Endothelial cell of umbilical vein (primary cell): Measurements from ENCODE around the gene BRD3. TPM values are rescaled to one million over a fixed set of nuclear protein-coding genes. Genes with fewer than 3 reads are reported as not detected.

ENCODE experiments used
- BruUV-seq: library from RNA; stranded (reverse); fragments of 400-500 nt; replicated peaks from 2 replicates; lab custom pipeline; 2021; lab: Mats Ljungman, UMichigan
- CTCF ChIA-PET: fragments of 300-600, 350-600 bp; sonication (Branson Sonifier 250); formaldehyde crosslinking; loops from one replicate; lab custom pipeline; 2021; ENCODE audit warnings: antibody characterized with exemption, inconsistent platforms; lab: Charles Lee
- POLR2A ChIA-PET: fragments of 300-600, 350-600 bp; sonication (Branson Sonifier 250); formaldehyde crosslinking; loops from one replicate; lab custom pipeline; 2021; ENCODE audit warnings: antibody characterized with exemption, inconsistent platforms; lab: Charles Lee
- DNase-seq: peaks from one replicate; pipeline ENCODE4 v3.0.0-alpha.2; 2011; ENCODE audit warnings: low read depth, low spot score
- FAIRE-seq: peaks from 2 replicates; lab custom pipeline; 2011; peaks lifted over from hg19 to GRCh38; lab: Jason Lieb, UNC
- H2AFZ ChIP-seq: 2 replicates; pipeline ENCODE4 v1.6.0; 2012; ENCODE audit warnings: low read depth, low read length, control low read depth, inconsistent platforms
- H3K27ac ChIP-seq: 2 replicates; pipeline ENCODE4 v1.5.1; 2011; ENCODE audit warnings: low read depth, mild to moderate bottlenecking, control low read depth, low read length, moderate library complexity; ENCODE audit not compliant: insufficient read depth
- H3K27me3 ChIP-seq, 2 experiments: 2 replicates each; pipeline versions ENCODE4 v1.6.0 to v1.6.1; 2011; ENCODE audit warnings: low read length in 2 of 2, mixed read lengths in 1 of 2; ENCODE audit not compliant: control insufficient read depth in 2 of 2, insufficient read depth in 2 of 2
- H3K36me3 ChIP-seq, 2 experiments: 2 replicates in 1 of 2; 3 replicates in 1 of 2; pipeline ENCODE4 v1.5.1; 2011; ENCODE audit warnings: low read length in 2 of 2, mild to moderate bottlenecking in 1 of 2, moderate library complexity in 1 of 2; ENCODE audit not compliant: control insufficient read depth in 2 of 2, insufficient read depth in 2 of 2; ENCODE audit errors: extremely low read depth in 1 of 2
- H3K4me1 ChIP-seq: 3 replicates; pipeline ENCODE4 v1.5.1; 2011; ENCODE audit warnings: mild to moderate bottlenecking, low read length; ENCODE audit not compliant: control insufficient read depth, insufficient read depth; ENCODE audit errors: extremely low read depth
- H3K4me2 ChIP-seq: 2 replicates; pipeline ENCODE4 v1.6.1; 2011; ENCODE audit warnings: low read length, control low read depth, mixed read lengths; ENCODE audit not compliant: insufficient read depth
- H3K4me3 ChIP-seq, 3 experiments: fragments of 200-600 bp in 1 of 3; sonication (generic), shearing (Covaris generic) in 1 of 3; replicated peaks in 1 of 3; 2 replicates each; pipeline ENCODE4 v1.5.1; 2011 to 2016; ENCODE audit warnings: control low read depth in 3 of 3, low read length in 3 of 3, mild to moderate bottlenecking in 2 of 3, inconsistent platforms in 1 of 3, low read depth in 1 of 3, moderate library complexity in 1 of 3; ENCODE audit not compliant: insufficient read depth in 1 of 3
- H3K79me2 ChIP-seq: 2 replicates; pipeline ENCODE4 v1.6.0; 2012; ENCODE audit warnings: low read length, inconsistent platforms; ENCODE audit not compliant: control insufficient read depth, insufficient read depth
- H3K9ac ChIP-seq: replicated peaks from 2 replicates; pipeline ENCODE3; 2011; ENCODE audit warnings: low read length, control low read depth; ENCODE audit not compliant: insufficient read depth; ENCODE audit errors: extremely low read depth
- H3K9me1 ChIP-seq: replicated peaks from 3 replicates; pipeline ENCODE4 v1.6.0; 2011; ENCODE audit warnings: mild to moderate bottlenecking, low read length; ENCODE audit not compliant: control insufficient read depth, insufficient read depth; ENCODE audit errors: extremely low read depth
- H3K9me3 ChIP-seq: replicated peaks from 2 replicates; pipeline ENCODE4 v1.5.1; 2012; ENCODE audit warnings: low read length, inconsistent platforms; ENCODE audit not compliant: control insufficient read depth, insufficient read depth
- H4K20me1 ChIP-seq: replicated peaks from 2 replicates; pipeline ENCODE3; 2011; ENCODE audit warnings: mild to moderate bottlenecking, low read length; ENCODE audit not compliant: control insufficient read depth, insufficient read depth; ENCODE audit errors: extremely low read depth
- CTCF ChIP-seq, 2 donors: IDR thresholded peaks; 1 replicate in 1 of 2; 2 replicates in 1 of 2; pipeline ENCODE4 v1.5.1; 2011; ENCODE audit warnings: low read length in 2 of 2, mild to moderate bottlenecking in 2 of 2, moderate library complexity in 2 of 2, control low read depth in 1 of 2, inconsistent platforms in 1 of 2, low read depth in 1 of 2; ENCODE audit not compliant: insufficient read depth in 1 of 2; ENCODE audit errors: extremely low read depth in 1 of 2
- EZH2 ChIP-seq: IDR thresholded peaks from 2 replicates; pipeline ENCODE4 v1.6.1; 2012; ENCODE audit warnings: borderline replicate concordance, low read depth, mild to moderate bottlenecking, moderate library complexity, low read length, inconsistent platforms; ENCODE audit not compliant: severe bottlenecking
- FOS ChIP-seq: IDR thresholded peaks from 2 replicates; pipeline ENCODE4 v1.6.1; 2011; ENCODE audit warnings: mild to moderate bottlenecking, low read length, moderate library complexity, borderline replicate concordance; ENCODE audit not compliant: insufficient read depth
- GATA2 ChIP-seq: IDR thresholded peaks from 2 replicates; pipeline ENCODE4 v1.7.0; 2011; ENCODE audit warnings: low read depth, mild to moderate bottlenecking, moderate library complexity, mixed read lengths, low read length; ENCODE audit not compliant: insufficient read length, insufficient read depth
- JUN ChIP-seq: IDR thresholded peaks from 2 replicates; pipeline ENCODE4 v1.6.1; 2011; ENCODE audit warnings: borderline replicate concordance, low read depth; ENCODE audit not compliant: insufficient read length, insufficient read depth
- MYC ChIP-seq: IDR thresholded peaks from one replicate; pipeline ENCODE4 v1.6.1; 2011; ENCODE audit warnings: mild to moderate bottlenecking, low read depth, low read length
- POLR2A ChIP-seq: IDR thresholded peaks from 2 replicates; pipeline ENCODE4 v1.6.1; 2012; ENCODE audit warnings: low read depth, mild to moderate bottlenecking, control low read depth, low read length
- POLR2AphosphoS5 ChIP-seq: IDR thresholded peaks from 2 replicates; pipeline ENCODE4 v1.6.1; 2012; ENCODE audit warnings: low read depth, mild to moderate bottlenecking, control low read depth, low read length, moderate library complexity; ENCODE audit not compliant: insufficient read depth
- dilution Hi-C: fragments of 300-500 bp; cut with MboI; formaldehyde crosslinking; loops from one replicate; pipeline ENCODE4 v1.15.0; 2019; ENCODE audit warnings: low sequenced_read_pairs; ENCODE audit not compliant: extremely low pct_ligation_motif_present
- intact Hi-C: fragments of 100-400 bp; cut with micrococcal nuclease; formaldehyde crosslinking; loops from one replicate; pipeline ENCODE4 v1.10.0; 2022
- polyA plus RNA-seq, 4 experiments: library from polyadenylated mRNA; depleted of rRNA in 3 of 4; stranded (reverse) in 3 of 4; unstranded in 1 of 4; fragments of >200 nt; gene quantifications; 2 replicates each; pipeline versions ENCODE4 v1.2.1 to v1.2.3, GENCODE V29; 2011 to 2012; ENCODE audit warnings: missing spikeins in 1 of 4
- total RNA-seq: library from RNA; stranded (reverse); gene quantifications from 2 replicates; pipeline ENCODE4 v1.2.3, GENCODE V29; 2021
- TF ChIP-seq, protein P1 (sequence below): IDR thresholded peaks from 2 replicates; pipeline ENCODE4 v1.6.1; 2011; ENCODE audit not compliant: insufficient read depth, insufficient read length

Gene BRD3
- total and polyA plus RNA-seq, 2 donors (not counting 3 experiments of a cell fraction or from before 2014, with no cell fraction given), result 10.5 to 47.1 TPM

DNA sequence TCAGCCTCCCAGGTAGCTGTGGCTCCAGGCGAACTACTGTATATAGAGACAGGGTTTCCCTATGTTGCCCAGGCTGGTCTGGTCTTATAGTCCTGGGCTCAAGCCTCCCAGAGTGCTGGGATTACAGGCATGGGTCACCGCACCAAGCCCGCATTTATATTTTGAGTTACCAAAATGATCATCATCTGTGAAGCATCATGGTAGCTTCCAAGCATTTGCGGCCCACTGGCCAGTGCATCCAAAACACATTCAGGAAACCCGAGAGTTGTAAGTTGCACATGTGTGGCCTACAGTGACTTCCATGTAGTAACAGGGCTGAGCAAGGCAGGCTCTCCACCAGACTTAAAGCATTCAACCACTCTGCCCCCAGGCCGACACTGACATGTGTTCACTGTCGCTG lies 40.3 kb downstream of the BRD3 start:
- POLR2A ChIA-PET, result no interaction called here
- no peak for TF ChIP-seq EZH2
- TF ChIP-seq POLR2A, result no peak
- TF ChIP-seq FOS, result no peak
- TF ChIP-seq CTCF (IDR thresholded peaks at IDR 0.05; ENCODE audit: extremely low read depth in 1 of 2, insufficient read depth in 1 of 2, low read depth in 1 of 2, low read length in 2 of 2), result no peak
- TF ChIP-seq, protein P1, sequence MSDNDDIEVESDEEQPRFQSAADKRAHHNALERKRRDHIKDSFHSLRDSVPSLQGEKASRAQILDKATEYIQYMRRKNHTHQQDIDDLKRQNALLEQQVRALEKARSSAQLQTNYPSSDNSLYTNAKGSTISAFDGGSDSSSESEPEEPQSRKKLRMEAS, result no peak
- no peak for TF ChIP-seq JUN
- no peak for TF ChIP-seq GATA2
- no peak for TF ChIP-seq POLR2AphosphoS5
- TF ChIP-seq MYC, result no peak
- dilution Hi-C loops (no loop called here), intact Hi-C loops (no loop called here)
- DNase-seq (no peak), FAIRE-seq (no peak)
- H3K9me3 ChIP-seq, result no peaks in the 10 kb centered on the region
- no peak overlapping the region for H2AFZ ChIP-seq
- H3K9ac ChIP-seq, result no peak overlapping the region
- H3K4me1 ChIP-seq, result peaks cover 5% of the 10 kb centered on the region
- H3K4me3 ChIP-seq, result no peak overlapping the region
- peaks cover 4 to 6% of the 10 kb centered on the region in 2 experiments for H3K36me3 ChIP-seq
- CTCF ChIA-PET, result no interaction called here
- H3K79me2 ChIP-seq, result no peaks in the 10 kb centered on the region
- H3K9me1 ChIP-seq, result no peaks in the 10 kb centered on the region
- no TSS peak for BruUV-seq
- H3K27ac ChIP-seq, result no peak overlapping the region
- no peaks in the 10 kb centered on the region for H3K27me3 ChIP-seq
- no peaks in the 10 kb centered on the region for H4K20me1 ChIP-seq
- no peak overlapping the region for H3K4me2 ChIP-seq
